ENCODE data around the gene SPATA45. TPM values are rescaled to one million over a fixed set of nuclear protein-coding genes. Genes with fewer than 3 reads are reported as not detected.

SPATA45 gene
- total RNA-seq (2014; rRNA removed; shearing (Covaris generic)), result not detected in 2 replicates
- polyA plus RNA-seq (2016; fragmentation: Nextera tagmentation; extraction: Ambion mirVana), result not detected in 2 replicates

DNA sequence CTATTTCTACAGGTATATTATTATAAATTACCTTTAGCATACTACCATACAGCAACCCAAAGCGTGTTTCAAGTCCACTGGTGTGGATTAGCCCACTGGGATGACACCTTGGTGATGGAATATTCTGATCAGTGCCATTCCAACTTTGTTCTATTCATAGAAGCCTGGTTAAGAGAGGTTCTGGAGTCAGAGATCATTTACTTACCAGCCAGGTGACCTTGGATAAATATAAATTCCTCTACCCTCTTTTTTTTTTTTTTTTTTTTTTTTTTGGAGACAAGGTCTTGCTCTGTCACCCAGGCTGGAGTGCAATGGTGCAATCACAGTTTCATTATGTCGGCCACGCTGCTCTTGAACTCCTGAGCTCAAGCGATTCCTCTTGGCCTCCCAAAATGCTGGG lies at the start of gene SPATA45:
Gene SPATA45 (minus strand): TSS at position 101 of the 400 bp plus-strand sequence. CDS start 11,500 bp downstream, outside the sequence.
- in situ Hi-C loops (cut with MboI), result no loop called here
- Histone ChIP-seq H3K9me3 (ENCODE audit: low read depth) (no peaks in the 10 kb centered on the region), H3K4me2 (ENCODE audit: unreplicated experiment) (no peak within 1 kb of the TSS), H3K4me3 (no peak within 1 kb of the TSS), H3K9ac (no peak within 1 kb of the TSS), H2AFZ (no peak within 1 kb of the TSS), H3K4me1 (ENCODE audit: insufficient read depth) (no peaks in the 10 kb centered on the region), H3K9me2 (ENCODE audit: insufficient read depth) (no peaks in the 10 kb centered on the region), H3K27ac (no peak within 1 kb of the TSS), H3F3A (ENCODE audit: insufficient read depth) (no peaks in the 10 kb centered on the region), H3K79me2 (ENCODE audit: insufficient read depth) (no peaks in the 10 kb centered on the region), H3K36me3 (ENCODE audit: low read depth) (no peaks in the 10 kb centered on the region), H4K20me1 (ENCODE audit: insufficient read depth) (no peaks in the 10 kb centered on the region), H3K27me3 (replicated peaks; ENCODE audit: insufficient read depth) (no peaks in the 10 kb centered on the region)
- no peak for TF ChIP-seq EZH2 (IDR thresholded peaks at IDR 0.05; ENCODE audit: insufficient read depth, poor library complexity, severe bottlenecking)
- TF ChIP-seq EZH2phosphoT487 (IDR thresholded peaks at IDR 0.05; ENCODE audit: insufficient read depth, low read depth), result no peak
- no peak for DNase-seq
- 86 to 89% methylated on average over 4 of the region's 4 CpGs for WGBS, 2 experiments (ENCODE audit: low coverage in 1 of 2, low lambda C conversion rate in 2 of 2, missing lambda C conversion rate in 2 of 2)

DNA sequence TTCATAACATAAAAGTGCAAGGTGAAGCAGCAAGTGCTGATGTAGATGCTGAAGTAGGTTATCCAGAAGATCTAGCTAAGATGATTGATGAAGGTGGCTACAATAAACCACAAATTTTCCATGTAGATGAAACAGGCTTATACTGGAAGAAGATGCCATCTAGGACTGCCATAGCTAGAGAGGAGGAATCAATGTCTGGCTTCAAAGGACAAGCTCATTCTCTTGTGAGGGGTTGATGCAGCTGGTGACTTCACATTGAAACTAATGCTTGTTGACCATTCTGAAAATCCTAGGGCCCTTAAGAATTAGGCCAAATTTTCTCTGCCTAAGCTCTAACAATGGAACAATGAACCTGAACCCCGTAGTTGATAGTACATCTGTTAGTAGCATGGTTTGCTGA lies 44.7 kb upstream of the SPATA45 start:
- Histone ChIP-seq H3K4me3 (no peak overlapping the region), H3K27me3 (replicated peaks; ENCODE audit: insufficient read depth) (no peaks in the 10 kb centered on the region), H3F3A (ENCODE audit: insufficient read depth) (no peaks in the 10 kb centered on the region), H3K79me2 (ENCODE audit: insufficient read depth) (no peaks in the 10 kb centered on the region), H3K9me2 (ENCODE audit: insufficient read depth) (no peaks in the 10 kb centered on the region), H4K20me1 (ENCODE audit: insufficient read depth) (no peaks in the 10 kb centered on the region), H3K4me1 (ENCODE audit: insufficient read depth) (no peaks in the 10 kb centered on the region), H2AFZ (no peak overlapping the region), H3K27ac (no peak overlapping the region), H3K9ac (no peak overlapping the region), H3K4me2 (ENCODE audit: unreplicated experiment) (no peak overlapping the region), H3K36me3 (ENCODE audit: low read depth) (peaks cover 32% of the 10 kb centered on the region), H3K9me3 (ENCODE audit: low read depth) (no peaks in the 10 kb centered on the region)
- no peak for TF ChIP-seq EZH2phosphoT487 (IDR thresholded peaks at IDR 0.05; ENCODE audit: insufficient read depth, low read depth)
- no peak for TF ChIP-seq EZH2 (IDR thresholded peaks at IDR 0.05; ENCODE audit: insufficient read depth, poor library complexity, severe bottlenecking)
- 96 to 100% methylated on average over 1 of the region's 1 CpG for WGBS, 2 experiments (ENCODE audit: low coverage in 1 of 2, low lambda C conversion rate in 2 of 2, missing lambda C conversion rate in 2 of 2)
- in situ Hi-C loops (cut with MboI), result no loop called here
- no peak for DNase-seq

DNA sequence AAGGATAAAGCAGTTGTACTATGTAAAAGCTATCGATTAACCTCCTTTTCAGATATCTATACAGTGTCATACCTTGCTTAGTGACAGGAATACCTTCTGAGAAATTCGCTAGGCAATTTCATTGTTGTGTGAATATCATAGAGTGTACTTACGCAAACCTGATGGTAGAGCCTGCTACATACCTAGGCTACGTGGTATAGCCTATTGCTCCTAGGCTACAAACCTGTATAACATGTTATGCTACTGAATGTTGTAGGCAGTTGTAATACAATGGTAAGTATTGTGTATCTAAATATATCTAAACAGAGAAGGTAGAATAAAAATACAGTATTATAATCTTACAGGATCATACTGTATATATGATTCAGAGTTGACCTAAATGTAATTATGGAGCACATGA lies 37.1 kb upstream of the SPATA45 start:
- H3K4me1 ChIP-seq (ENCODE audit: insufficient read depth), result no peaks in the 10 kb centered on the region
- no peak overlapping the region for H3K4me2 ChIP-seq (ENCODE audit: unreplicated experiment)
- no peaks in the 10 kb centered on the region for H3K79me2 ChIP-seq (ENCODE audit: insufficient read depth)
- 73 to 74% methylated on average over 4 of the region's 4 CpGs for WGBS, 2 experiments (ENCODE audit: low coverage in 1 of 2, low lambda C conversion rate in 2 of 2, missing lambda C conversion rate in 2 of 2)
- in situ Hi-C loops (cut with MboI), result no loop called here
- no peaks in the 10 kb centered on the region for H3K9me3 ChIP-seq (ENCODE audit: low read depth)
- no peak overlapping the region for H2AFZ ChIP-seq
- H3K9me2 ChIP-seq (ENCODE audit: insufficient read depth), result no peaks in the 10 kb centered on the region
- no peak overlapping the region for H3K27ac ChIP-seq
- H4K20me1 ChIP-seq (ENCODE audit: insufficient read depth), result no peaks in the 10 kb centered on the region
- H3K4me3 ChIP-seq, result no peak overlapping the region
- H3K36me3 ChIP-seq (ENCODE audit: low read depth), result peaks cover 32% of the 10 kb centered on the region
- no peak for TF ChIP-seq EZH2phosphoT487 (IDR thresholded peaks at IDR 0.05; ENCODE audit: insufficient read depth, low read depth)
- TF ChIP-seq EZH2 (IDR thresholded peaks at IDR 0.05; ENCODE audit: insufficient read depth, poor library complexity, severe bottlenecking), result no peak
- H3K27me3 ChIP-seq (replicated peaks; ENCODE audit: insufficient read depth), result no peaks in the 10 kb centered on the region
- H3F3A ChIP-seq (ENCODE audit: insufficient read depth), result no peaks in the 10 kb centered on the region
- H3K9ac ChIP-seq, result no peak overlapping the region
- no peak for DNase-seq

DNA sequence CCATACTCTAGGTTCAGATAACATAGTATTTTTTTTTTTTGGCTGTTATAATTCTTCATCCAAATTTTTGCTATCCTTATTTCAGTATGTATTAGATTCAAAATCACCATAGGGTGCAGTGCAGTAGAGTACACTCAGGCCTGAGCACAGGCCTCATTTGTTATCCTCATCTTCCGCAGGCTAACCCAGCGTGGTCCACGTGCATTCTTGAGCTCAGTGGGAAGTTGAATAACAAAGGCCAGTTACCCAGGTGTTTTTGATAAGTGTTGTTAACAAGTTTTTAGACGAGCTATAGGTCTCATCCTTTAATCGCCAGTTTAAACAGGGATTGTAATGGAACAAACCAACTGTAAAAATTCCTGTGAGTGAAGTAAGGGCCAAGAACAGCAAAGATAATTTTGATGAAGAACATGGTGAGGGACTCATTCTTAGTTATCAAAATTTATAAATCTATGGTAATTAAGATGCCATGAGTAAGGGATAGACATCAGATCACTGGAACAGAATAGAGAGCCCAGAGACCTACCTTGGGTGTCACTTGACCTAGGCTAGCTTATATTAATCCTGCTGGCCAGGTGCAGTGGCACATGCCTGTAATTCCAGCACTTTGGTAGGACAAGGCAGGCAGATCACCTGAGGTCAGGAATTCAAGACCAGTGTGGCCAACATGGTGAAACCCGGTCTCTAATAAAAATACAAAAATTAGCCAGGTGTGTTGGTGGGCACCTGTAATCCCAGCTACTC lies 32.7 kb upstream of the SPATA45 start:
- Histone ChIP-seq H3K9ac (no peak overlapping the region), H3K9me3 (ENCODE audit: low read depth) (no peaks in the 10 kb centered on the region)
- in situ Hi-C loops (cut with MboI), result no loop called here

More for the DNA sequence above, 32.7 kb upstream of the SPATA45 start:
- 74 to 76% methylated on average over 6 of the region's 6 CpGs for WGBS, 2 experiments (ENCODE audit: low coverage in 1 of 2, low lambda C conversion rate in 2 of 2, missing lambda C conversion rate in 2 of 2)
- Histone ChIP-seq H3K4me1 (ENCODE audit: insufficient read depth) (no peaks in the 10 kb centered on the region), H3K27ac (no peak overlapping the region), H3K4me2 (ENCODE audit: unreplicated experiment) (no peak overlapping the region), H2AFZ (no peak overlapping the region), H4K20me1 (ENCODE audit: insufficient read depth) (no peaks in the 10 kb centered on the region), H3K4me3 (no peak overlapping the region), H3F3A (ENCODE audit: insufficient read depth) (no peaks in the 10 kb centered on the region), H3K36me3 (ENCODE audit: low read depth) (peaks cover 15% of the 10 kb centered on the region), H3K27me3 (replicated peaks; ENCODE audit: insufficient read depth) (no peaks in the 10 kb centered on the region), H3K79me2 (ENCODE audit: insufficient read depth) (no peaks in the 10 kb centered on the region; the same call in 1 of the 2 replicates), H3K9me2 (ENCODE audit: insufficient read depth) (no peaks in the 10 kb centered on the region)
- no peak for DNase-seq
- TF ChIP-seq EZH2phosphoT487 (IDR thresholded peaks at IDR 0.05; ENCODE audit: insufficient read depth, low read depth) (no peak), EZH2 (IDR thresholded peaks at IDR 0.05; ENCODE audit: insufficient read depth, poor library complexity, severe bottlenecking) (no peak)

Data from GM23248 (cell line).